ENCODE data around the gene CLMP.

CLMP gene

DNA sequence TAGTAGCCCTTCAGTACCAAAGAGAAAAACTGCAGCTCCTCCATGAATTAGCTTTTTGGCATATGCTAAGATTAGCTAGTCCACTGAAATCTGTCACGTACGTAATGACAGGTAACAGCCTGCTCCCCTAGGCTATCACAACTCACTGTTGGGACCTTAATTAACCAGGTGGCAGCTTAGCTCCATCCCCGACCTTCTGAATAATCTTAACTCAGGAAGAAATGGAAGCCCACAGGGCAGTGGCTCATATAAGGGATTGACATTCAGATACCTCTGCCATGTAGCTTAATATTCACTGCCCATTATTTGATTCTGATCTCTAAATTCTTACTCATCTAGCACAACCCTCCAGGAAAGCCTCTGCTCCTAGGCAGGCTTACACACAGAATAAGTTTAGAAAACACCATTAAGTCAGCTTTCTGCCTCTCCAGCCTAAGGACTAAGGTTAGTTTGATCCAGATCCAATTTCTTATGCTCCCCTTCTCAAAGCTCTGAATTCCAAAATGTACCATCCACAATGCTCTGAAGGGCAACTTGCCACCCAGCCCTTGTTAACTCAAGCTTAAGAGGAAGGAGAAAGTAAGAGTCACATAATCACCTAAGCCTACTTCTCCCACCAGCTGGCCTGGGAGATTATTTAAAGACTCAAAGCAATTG lies 138.1 kb downstream of the CLMP start:
- DNase-seq (ENCODE audit: low read depth in 2 of 2): no peak

GRCh38 chr11:123055191-123055901 lies 139.7 kb downstream of the CLMP start:
- no peak for DNase-seq (ENCODE audit: low read depth in 2 of 2)

DNA sequence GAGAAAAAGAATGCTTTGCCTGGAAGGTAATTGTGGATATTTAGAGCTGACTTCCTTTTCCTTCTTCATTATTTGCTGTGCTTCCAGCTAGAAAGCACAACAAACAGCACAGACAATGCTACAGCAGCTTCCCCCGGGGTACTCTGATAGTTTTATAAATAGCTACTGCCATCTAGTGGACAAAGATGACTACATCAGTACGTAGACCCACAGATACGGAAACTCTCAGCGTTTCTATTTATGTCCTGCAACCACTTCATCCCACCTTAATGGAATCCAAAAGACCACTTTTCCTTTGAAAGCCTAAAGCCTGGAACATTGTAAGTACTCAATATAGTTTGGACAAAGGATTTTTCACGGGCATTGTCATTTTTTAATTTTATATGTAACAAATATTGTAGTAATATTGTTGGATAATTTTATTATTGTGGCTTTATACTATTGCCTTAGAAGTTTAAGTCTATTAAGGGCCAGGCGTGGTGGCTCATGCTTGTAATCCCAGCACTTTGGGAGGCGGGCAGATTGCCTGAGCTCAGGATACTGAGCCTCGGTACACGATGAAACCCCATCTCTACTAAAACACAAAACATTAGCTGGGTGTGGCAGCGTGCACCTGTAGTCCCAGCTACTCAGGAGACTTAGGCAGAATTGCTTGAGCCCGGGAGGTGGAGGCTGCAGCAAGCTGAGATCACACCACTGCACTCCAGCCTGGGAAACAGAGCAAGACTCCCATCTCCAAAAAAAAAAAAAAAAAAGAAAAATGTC lies 140.6 kb downstream of the CLMP start:
- DNase-seq (ENCODE audit: low read depth in 2 of 2): no peak

DNA sequence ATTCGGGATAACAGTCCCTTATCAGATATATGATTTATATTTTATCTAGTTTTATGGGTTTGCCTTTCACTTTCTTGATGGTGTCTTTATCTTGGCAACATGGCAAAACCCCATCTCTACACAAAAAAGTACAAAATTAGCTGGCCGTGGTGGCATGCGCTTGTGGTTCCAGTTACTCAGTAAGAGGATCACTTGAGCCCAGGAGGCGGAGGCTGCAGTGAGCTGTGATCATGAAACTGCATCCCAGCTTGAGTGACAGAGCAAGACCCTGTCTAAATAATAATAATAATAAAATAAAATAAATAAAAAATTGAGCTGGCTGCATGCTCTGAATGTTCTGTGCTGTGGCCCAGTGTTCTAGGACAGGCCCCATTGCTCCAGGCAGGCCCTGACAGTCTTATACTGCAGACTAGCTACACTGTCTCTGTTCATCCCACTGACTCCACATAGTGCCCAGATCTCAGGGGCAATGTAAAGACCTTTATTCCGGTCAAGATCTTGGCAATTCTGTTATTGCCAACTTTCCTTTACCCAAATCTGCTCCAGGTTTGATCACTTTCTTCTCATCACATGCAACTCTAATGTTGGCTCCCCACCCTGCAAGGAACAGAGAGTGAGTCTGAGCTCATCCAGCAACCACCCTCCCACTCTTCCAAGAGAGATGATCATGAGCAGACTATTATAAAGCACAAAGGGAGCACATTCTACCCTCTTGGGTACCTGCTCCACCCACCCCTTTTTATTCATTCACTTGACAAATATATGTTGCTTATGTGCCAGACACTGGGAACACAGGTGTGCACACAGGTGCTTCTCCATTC lies 141.9 kb downstream of the CLMP start:
- DNase-seq (ENCODE audit: low read depth in 2 of 2): no peak

GRCh38 chr11:123051634-123052033 lies 143.4 kb downstream of the CLMP start:
- DNase-seq (ENCODE audit: low read depth in 2 of 2): no peak

DNA sequence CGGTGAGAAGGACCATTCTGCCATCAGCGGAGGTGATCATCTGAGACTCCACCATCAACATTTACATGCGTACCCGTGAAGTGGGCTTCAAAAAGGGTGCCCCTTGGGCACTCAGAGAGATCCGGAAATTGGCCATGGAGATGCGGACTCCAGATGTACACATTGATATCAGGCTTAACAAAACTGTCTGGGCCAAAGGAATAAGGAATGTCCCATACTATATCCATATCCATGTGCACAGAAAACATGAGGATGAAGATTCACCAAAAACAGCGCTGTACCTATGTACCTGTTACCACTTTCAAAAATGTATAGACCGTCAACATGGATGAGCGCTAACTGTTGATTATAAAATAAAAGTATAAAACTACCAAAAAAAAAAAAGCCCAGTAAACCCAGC lies 143.9 kb downstream of the CLMP start:
- no peak for DNase-seq (ENCODE audit: low read depth in 2 of 2)

DNA sequence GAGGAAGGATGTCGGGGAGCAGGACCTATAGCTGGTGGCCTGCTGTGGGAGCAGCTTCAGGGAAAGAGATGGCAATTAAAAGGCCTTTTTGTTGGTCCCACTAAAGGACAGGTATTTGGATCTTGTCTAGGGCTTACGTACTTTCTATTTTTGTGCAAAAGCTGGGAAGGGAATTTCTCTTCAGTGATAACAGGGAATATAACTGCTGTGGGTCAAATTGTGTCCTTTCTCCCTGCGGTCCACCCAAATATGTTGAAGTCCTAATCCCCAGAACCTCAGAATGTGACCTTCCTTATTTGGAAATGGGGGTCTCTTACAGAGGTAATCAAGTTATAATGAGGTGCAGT lies 147.1 kb downstream of the CLMP start:
- DNase-seq (ENCODE audit: low read depth in 2 of 2): no peak

GRCh38 chr11:123047266-123047946 lies 147.6 kb downstream of the CLMP start:
- no peak for DNase-seq (ENCODE audit: low read depth in 2 of 2)

DNA sequence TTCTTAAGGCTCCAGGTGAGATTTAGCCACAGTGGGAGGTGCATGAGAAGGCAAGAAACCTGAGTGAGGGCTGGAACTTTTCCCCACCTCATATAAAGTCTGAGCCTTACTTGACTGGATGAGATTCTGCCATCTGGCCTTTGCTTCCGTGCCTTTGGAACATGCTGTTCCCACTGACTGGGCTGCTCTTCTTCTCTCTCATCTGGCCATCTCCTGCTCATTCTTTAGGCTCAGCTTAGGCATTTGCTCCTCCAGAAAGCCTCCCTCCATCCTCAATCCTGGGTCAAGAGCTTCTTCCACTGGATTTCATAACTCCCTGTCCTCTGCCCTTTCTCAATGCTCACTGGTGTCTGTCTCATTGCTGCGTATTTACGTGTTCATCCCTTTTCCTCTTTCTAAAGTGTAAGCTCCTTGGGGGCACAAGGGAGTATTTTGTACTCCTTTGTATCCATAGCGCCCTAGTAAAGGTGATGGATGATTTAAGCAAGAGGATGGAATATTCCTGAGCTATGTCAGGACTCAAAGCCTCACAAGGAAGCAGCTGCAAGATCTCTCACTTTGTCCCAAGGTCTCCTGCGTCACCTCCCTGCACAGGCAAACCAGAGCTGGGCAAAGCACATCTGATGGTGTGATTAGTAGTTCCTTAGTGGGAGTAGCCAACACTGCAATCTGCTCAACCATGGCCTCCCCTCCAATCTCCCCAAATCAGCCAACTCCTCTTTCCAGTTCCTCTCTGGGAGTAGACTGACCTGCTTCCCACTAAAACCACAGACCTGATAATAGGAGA lies 148.4 kb downstream of the CLMP start:
- DNase-seq (ENCODE audit: low read depth in 2 of 2): no peak

DNA sequence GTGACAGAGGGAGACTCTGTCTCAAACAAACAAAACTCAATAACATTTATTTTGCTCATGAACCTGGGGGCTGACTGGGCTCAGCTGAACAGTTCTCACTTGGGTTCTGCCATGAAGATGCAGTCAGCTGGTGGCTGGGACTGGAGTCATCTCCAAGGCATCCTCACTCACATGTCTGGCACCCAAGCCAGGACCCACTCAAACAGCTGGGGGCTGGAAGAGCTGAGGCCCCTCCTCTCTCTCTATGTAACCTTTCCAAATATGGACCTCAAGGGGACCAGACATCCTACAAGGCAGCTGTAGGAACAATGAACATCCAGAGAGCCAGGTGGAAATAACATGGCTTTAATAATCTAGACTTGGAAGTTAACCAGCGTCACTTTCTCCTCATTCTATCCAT lies 149.9 kb downstream of the CLMP start:
- DNase-seq (ENCODE audit: low read depth in 2 of 2): no peak

- no peak for DNase-seq (ENCODE audit: low read depth in 2 of 2)
These were observed 153.9 kb downstream of the CLMP start for GRCh38 chr11:123041185-123041584.

DNA sequence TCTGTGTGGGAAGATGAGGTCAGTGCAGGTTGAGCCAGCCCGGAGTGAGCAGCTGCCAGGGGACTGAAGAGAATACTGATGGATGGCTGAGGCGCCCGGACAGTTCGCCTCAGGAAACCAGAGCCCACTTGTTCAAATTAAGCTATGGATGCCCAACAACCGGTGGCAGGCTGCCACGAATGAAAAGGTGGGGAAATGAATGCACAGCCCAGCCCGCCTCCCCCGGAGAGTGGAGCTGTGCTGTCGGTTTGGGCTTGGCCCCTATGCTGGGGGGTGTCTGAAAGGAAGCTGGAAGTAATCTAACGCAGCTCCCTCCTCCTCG lies 155.0 kb downstream of the CLMP start:
- no peak for DNase-seq (ENCODE audit: low read depth in 2 of 2)

- DNase-seq (ENCODE audit: low read depth in 2 of 2): no peak
These were observed 159.2 kb downstream of the CLMP start for GRCh38 chr11:123035831-123036230.

DNA sequence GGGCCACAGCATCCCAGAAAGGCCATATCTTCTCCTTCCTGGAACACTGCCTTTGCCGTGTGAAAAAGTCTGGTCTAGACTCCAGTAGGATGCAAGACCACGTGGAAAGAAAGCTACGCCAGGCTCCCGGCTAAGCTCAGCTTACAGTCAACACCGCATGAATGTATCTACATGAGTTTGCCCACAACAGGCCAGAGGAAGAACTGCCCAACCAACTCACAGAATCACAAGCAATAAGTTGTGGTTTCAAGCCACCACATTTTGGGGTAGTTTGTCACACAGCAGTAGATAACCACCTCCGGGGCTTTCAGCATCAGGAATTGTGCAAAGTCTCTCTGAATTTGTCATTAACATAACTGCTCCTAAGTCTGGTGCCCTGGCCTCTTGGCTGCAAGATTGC lies 160.5 kb downstream of the CLMP start:
- no peak for DNase-seq (ENCODE audit: low read depth in 2 of 2)

GRCh38 chr11:123033895-123034294 lies 161.2 kb downstream of the CLMP start:
- DNase-seq (ENCODE audit: low read depth in 2 of 2): no peak

- DNase-seq (ENCODE audit: low read depth in 2 of 2): no peak
These were observed 164.5 kb downstream of the CLMP start for GRCh38 chr11:123030517-123030916.

DNA sequence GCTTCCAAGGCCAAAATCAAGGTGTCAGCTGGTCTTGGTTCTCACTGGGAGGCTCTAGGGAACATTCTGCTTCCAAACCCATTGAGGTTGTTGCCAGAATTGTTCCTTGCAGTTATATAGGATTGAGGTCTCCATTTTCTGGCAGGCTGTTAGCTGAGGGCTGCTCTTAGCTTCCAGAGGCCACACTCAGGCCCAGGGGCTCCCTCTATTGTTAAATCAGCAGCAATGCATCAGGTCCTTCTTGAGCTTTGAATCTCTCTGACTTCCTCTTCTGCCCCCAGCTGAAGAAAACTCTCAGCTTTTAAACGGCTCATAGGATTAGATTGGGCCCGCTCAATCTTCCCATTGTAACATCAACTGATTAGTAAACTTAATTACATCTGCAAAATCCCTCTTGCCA lies 174.1 kb downstream of the CLMP start:
- no peak for DNase-seq (ENCODE audit: low read depth in 2 of 2)

Measured in stimulated activated CD8-positive, alpha-beta memory T cell treated with anti-CD3 and anti-CD28 coated beads, Interleukin-7, amount 100 ng/mL, for 1 hour (primary cell).